CD4-positive, alpha-beta T cell treated with Interleukin-1 beta for 1 hour (primary cell): ENCODE data around the gene OMD.
"Not testable (repeated sequence)": the region's sequence is repeated elsewhere in the genome, so short reads cannot be mapped to it uniquely, and the experiment has no call there.

Experiments
- DNase-seq, 2 donors: peaks; one replicate each; pipeline ENCODE4 v3.0.0-alpha.2; 2020 to 2022

OMD gene

GRCh38 chr9:92424340-92424739 lies at the start of gene OMD:
TSS of gene OMD (minus strand) at chr9:92424471. CDS start at chr9:92417558, 6,913 bp downstream.
- DNase-seq, result no peak

- no peak for DNase-seq
Observed at GRCh38 chr9:92468206-92468605, 43.9 kb upstream of the OMD start.

- no peak for DNase-seq
Observed at GRCh38 chr9:92467511-92467910, 43.2 kb upstream of the OMD start.

GRCh38 chr9:92467041-92467440 lies 42.8 kb upstream of the OMD start:
- DNase-seq, result no peak

GRCh38 chr9:92463984-92464383 lies 39.7 kb upstream of the OMD start:
- DNase-seq, result no peak

- no peak for DNase-seq
Observed at GRCh38 chr9:92463387-92463786, 39.1 kb upstream of the OMD start.

GRCh38 chr9:92457576-92457975 lies 33.3 kb upstream of the OMD start:
- DNase-seq, result no peak

- peak in 1 of 2 donors; percentile 3 for DNase-seq
Observed at GRCh38 chr9:92455217-92455616, 30.9 kb upstream of the OMD start.

- no peak for DNase-seq
Observed at GRCh38 chr9:92446536-92446935, 22.3 kb upstream of the OMD start.

GRCh38 chr9:92444841-92445240 lies 20.6 kb upstream of the OMD start:
- no peak for DNase-seq

- DNase-seq, result peak in 1 of 2 donors; percentile 26
Observed at GRCh38 chr9:92440751-92441046, 16.4 kb upstream of the OMD start.

GRCh38 chr9:92439921-92440750 lies 15.9 kb upstream of the OMD start:
- no peak for DNase-seq

GRCh38 chr9:92438900-92439526 lies 14.7 kb upstream of the OMD start:
- peak in 1 of 2 donors; percentile 10 for DNase-seq

GRCh38 chr9:92435263-92435662 lies 11.0 kb upstream of the OMD start:
- DNase-seq, result no peak

- no peak for DNase-seq
Observed at GRCh38 chr9:92432972-92433548, 8.8 kb upstream of the OMD start.

- no peak for DNase-seq
Observed at GRCh38 chr9:92432350-92432749, 8.1 kb upstream of the OMD start.

GRCh38 chr9:92429836-92430235 lies 5.6 kb upstream of the OMD start:
- DNase-seq, result no peak

GRCh38 chr9:92426501-92427145 lies 2.4 kb upstream of the OMD start:
- DNase-seq, result no peak

GRCh38 chr9:92425474-92425873 lies 1.2 kb upstream of the OMD start:
- no peak for DNase-seq

GRCh38 chr9:92423612-92424011 lies 659 bp downstream of the OMD start:
- no peak for DNase-seq

- DNase-seq, result no peak
Observed at GRCh38 chr9:92422611-92423338, 1.5 kb downstream of the OMD start.

- no peak for DNase-seq
Observed at GRCh38 chr9:92414566-92414965, 9.7 kb downstream of the OMD start.

- DNase-seq, result not testable (repeated sequence)
Observed at GRCh38 chr9:92411157-92411556, 13.1 kb downstream of the OMD start.
